Mesodermal cell (in vitro differentiated cells): ENCODE data around the gene CACNA1G.

Source experiments
- H3K27ac ChIP-seq: 2 replicates; pipeline ENCODE4 v1.7.0; 2013; ENCODE audit warnings: mild to moderate bottlenecking, low read depth, low read length, moderate library complexity; ENCODE audit not compliant: severe bottlenecking
- H3K36me3 ChIP-seq: 2 replicates; pipeline ENCODE4 v1.7.1; 2013; ENCODE audit warnings: mild to moderate bottlenecking, low read length, moderate library complexity; ENCODE audit not compliant: control insufficient read depth, insufficient read depth
- H3K4me1 ChIP-seq: one replicate; pipeline ENCODE4 v1.7.1; 2013; ENCODE audit warnings: mild to moderate bottlenecking, low read length; ENCODE audit not compliant: insufficient read depth, control insufficient read depth, poor library complexity, severe bottlenecking
- H3K4me3 ChIP-seq: 2 replicates; pipeline ENCODE4 v1.7.0; 2013; ENCODE audit warnings: low read length, control low read depth, mild to moderate bottlenecking; ENCODE audit not compliant: insufficient read depth, poor library complexity, severe bottlenecking; ENCODE audit errors: extremely low read depth
- H3K9me3 ChIP-seq: 2 replicates; pipeline ENCODE4 v1.7.1; 2013; ENCODE audit warnings: mild to moderate bottlenecking, low read length, moderate library complexity; ENCODE audit not compliant: control insufficient read depth
- WGBS, 2 experiments: methylation state at CpG; one replicate each; pipeline ENCODE4 v1.1.5; 2013; ENCODE audit warnings: missing lambda C conversion rate in 2 of 2; ENCODE audit not compliant: insufficient coverage in 2 of 2; 5-methylcytosine and 5-hydroxymethylcytosine counted together

The CACNA1G gene

DNA sequence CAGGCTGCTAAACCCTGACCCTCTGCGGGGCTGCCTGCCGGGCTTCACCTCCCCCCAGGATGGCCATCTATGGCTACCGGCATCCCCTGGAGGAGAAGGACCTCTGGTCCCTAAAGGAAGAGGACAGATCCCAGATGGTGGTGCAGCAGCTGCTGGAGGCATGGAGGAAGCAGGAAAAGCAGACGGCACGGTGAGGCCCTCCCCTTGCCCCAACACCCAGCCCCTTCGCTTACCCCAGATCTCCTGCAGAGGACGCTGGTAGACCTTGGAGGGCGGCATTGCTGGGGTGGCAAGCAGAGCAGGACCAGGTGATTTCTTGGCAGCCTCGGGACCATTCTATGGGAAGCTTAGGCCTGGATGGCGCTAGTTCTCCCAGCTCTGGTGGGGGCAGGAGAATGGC, 98.7 kb downstream of the CACNA1G start:
- Histone ChIP-seq H3K36me3 (no peaks in the 10 kb centered on the region), H3K4me3 (no peak overlapping the region), H3K9me3 (no peaks in the 10 kb centered on the region), H3K27ac (no peak overlapping the region), H3K4me1 (peaks cover 27% of the 10 kb centered on the region)
- WGBS, 2 experiments: 90 to 98% methylated on average over 8 of the region's 10 CpGs

DNA sequence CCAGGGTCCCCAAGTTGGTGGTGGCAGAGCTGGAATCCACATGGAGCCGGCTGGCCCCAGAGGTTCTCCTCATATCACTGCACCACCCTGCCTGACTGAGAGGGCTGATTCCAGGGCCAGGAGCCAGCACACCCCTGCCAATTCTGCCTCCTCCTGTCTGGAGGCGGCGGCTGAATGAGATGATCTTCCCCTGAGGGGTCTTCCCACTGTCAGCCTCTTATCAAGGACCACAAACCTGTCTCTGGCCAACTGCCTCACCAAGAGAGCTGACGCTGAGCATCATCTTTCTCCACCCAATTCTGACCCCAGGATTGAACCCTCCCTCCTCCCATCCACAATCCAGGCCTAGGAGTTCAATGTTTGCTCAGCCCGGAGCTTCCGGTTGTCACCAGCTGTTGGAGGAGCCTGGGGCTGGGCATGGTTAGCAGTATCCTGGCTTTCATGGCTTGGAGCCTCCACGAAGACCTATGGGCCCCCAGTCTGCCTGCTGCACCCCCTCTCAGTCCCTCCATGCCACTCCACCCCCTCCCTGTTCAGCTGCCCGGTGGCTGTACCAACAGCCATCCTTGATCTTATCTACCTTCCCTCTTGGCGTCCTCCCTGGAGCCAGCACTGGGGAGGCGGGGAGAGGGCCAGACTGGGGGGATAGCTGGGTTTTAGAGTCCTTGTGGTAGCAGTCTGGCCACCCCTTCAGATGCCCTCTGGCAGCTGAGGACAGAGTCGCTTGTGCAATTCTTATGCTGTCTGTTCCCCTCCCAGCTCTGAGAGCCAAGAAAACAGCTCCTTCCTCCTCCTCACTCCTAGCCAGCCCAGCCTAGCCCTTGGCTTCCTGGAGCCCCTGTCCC, 99.7 kb downstream of the CACNA1G start:
- peaks cover 27% of the 10 kb centered on the region for H3K4me1 ChIP-seq
- no peak overlapping the region for H3K4me3 ChIP-seq
- H3K36me3 ChIP-seq: no peaks in the 10 kb centered on the region
- no peak overlapping the region for H3K27ac ChIP-seq
- H3K9me3 ChIP-seq: no peaks in the 10 kb centered on the region
- 90 to 95% methylated on average over 4 to 8 of the region's 11 CpGs for WGBS, 2 experiments

DNA sequence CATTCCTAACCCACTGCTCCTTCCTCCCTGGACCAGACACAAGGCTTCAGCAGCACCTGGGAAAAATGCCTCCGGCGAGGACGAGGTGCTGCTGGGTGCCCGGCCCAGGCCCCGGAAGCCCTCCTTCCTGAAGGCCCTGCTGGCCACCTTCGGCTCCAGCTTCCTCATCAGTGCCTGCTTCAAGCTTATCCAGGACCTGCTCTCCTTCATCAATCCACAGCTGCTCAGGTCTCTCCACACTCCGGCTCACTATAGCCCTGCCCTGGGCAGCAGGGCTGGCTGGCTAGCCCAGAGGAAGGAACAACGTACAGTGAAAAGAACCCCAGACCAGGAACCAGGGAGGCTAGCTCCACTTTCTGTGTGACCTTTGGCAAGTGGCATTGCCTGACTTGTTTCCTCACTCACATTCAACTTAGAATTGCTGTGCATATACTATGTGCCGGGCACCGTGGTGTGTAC, 100.4 kb downstream of the CACNA1G start:
- Histone ChIP-seq H3K27ac (no peak overlapping the region), H3K4me1 (peaks cover 27% of the 10 kb centered on the region)
- 87 to 92% methylated on average over 6 to 10 of the region's 10 CpGs for WGBS, 2 experiments

DNA sequence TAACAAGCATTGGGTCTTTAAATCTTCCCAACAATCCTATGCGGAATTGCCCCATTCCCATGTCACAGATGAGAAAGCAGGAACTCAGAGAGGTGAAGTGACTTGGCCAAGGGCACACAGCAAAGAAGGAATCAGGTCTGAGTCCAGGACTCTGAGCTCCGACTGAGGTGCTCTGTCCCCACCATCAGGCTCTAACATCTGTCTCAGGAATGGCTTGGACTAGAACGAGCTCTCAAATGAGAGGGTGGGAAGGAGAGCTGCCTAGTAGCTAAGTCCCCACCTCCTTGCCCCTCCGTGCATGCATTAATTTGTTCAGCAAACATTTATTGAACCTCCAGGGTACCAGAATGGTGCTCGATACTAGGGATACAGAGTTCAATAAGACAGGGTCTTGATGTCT, 100.8 kb downstream of the CACNA1G start:
- 68 to 81% methylated on average over 4 of the region's 5 CpGs for WGBS, 2 experiments
- peak overlapping the region; percentile 83 for H3K27ac ChIP-seq
- no peak overlapping the region for H3K4me3 ChIP-seq

More for the DNA sequence above, 100.4 kb downstream of the CACNA1G start:
- H3K4me3 ChIP-seq: no peak overlapping the region
- H3K36me3 ChIP-seq: no peaks in the 10 kb centered on the region
- H3K9me3 ChIP-seq: no peaks in the 10 kb centered on the region

DNA sequence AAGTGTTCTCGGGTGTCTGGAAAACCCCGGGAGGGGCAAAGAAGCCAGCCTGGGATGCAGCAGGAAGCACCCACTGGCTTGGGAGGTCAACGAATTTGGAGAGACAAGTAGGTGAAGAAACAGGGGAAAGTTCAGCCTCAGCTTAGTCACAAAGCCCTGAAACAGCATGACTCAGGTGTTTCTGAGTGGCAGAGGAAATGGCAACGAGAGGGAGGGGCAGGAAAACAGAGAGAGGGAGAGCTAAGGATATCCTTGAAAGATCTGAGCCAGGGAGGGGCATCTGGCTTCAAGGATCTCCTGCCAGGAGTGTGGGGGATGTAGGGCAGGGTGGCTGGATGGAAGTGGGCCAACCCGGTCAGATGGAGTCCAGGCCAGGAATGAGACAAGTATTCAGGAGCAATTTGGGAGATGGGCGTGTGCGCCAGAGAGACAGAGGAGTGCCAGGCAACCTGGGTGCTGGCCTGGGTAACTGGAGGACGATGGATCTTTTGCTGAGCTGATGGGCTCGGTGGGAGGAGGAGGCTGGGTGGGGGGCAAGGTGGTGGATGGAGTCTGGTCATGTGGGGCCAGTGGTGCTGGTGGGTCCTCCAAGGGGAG, 101.4 kb downstream of the CACNA1G start:
- peak overlapping the region; percentile 83 for H3K27ac ChIP-seq
- H3K36me3 ChIP-seq: no peaks in the 10 kb centered on the region
- H3K9me3 ChIP-seq: no peaks in the 10 kb centered on the region
- peaks cover 27% of the 10 kb centered on the region for H3K4me1 ChIP-seq
- H3K4me3 ChIP-seq: no peak overlapping the region
- WGBS, 2 experiments: 62 to 66% methylated on average over 9 of the region's 9 CpGs

More for the DNA sequence above, 100.8 kb downstream of the CACNA1G start:
- H3K4me1 ChIP-seq: peaks cover 27% of the 10 kb centered on the region
- H3K36me3 ChIP-seq: no peaks in the 10 kb centered on the region
- H3K9me3 ChIP-seq: no peaks in the 10 kb centered on the region

DNA sequence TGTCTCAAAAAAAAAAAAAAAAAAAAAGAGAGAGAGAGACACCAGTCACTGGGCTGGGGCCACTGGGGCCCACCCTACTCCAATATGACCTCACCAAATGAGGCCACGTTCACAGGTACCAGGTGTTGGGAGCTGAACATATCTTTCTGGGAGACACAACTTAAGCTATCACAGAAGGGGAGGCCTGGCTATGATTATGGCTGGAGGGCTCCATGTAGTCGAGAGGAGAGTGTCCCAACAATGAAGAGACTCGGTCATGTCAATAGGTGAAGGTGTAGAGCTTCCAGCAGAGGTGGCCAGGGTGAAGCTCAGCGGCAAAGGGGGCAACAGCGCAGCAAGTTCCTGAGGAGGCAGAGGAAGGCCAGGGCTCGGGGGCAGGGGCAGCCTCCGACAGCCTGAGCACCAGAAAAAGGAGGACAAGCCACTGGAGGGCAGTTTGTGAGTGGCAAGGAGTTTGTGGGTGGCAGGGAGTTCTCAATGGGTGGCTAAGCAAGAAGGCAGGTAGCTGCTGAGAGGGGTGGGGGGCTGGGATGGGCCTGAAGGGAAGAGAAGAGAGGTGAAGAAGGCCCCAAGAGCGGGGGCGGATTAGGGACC, 102.2 kb downstream of the CACNA1G start:
- no peaks in the 10 kb centered on the region for H3K9me3 ChIP-seq
- H3K4me1 ChIP-seq: peaks cover 28% of the 10 kb centered on the region
- no peak overlapping the region for H3K4me3 ChIP-seq
- no peaks in the 10 kb centered on the region for H3K36me3 ChIP-seq
- no peak overlapping the region for H3K27ac ChIP-seq
- 94 to 95% methylated on average over 7 to 8 of the region's 9 CpGs for WGBS, 2 experiments

DNA sequence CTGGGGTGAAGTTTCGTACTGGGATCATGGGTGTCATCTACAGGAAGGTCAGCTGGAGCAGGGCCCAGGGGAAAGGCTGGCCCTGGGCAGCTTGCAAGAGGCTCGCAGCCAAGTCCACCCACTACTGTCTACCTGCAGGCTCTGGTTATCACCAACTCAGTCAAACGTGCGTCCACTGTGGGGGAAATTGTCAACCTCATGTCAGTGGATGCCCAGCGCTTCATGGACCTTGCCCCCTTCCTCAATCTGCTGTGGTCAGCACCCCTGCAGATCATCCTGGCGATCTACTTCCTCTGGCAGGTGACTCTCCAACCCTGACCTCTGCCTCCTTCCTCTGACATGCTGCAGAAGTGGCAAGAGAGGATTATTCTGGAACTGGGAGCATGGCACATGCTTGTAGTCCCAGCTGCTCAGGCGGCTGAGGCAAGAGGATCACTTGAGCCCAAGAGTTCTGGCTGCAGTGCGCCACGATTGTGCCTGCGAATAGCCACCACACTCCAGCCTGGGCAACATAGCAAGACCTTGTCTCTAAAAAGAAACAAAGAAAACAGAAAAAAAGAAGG, 103.4 kb downstream of the CACNA1G start:
- Histone ChIP-seq H3K27ac (no peak overlapping the region), H3K9me3 (no peaks in the 10 kb centered on the region), H3K4me3 (no peak overlapping the region), H3K36me3 (no peaks in the 10 kb centered on the region), H3K4me1 (peaks cover 39% of the 10 kb centered on the region)
- 93 to 95% methylated on average over 8 to 9 of the region's 10 CpGs for WGBS, 2 experiments

DNA sequence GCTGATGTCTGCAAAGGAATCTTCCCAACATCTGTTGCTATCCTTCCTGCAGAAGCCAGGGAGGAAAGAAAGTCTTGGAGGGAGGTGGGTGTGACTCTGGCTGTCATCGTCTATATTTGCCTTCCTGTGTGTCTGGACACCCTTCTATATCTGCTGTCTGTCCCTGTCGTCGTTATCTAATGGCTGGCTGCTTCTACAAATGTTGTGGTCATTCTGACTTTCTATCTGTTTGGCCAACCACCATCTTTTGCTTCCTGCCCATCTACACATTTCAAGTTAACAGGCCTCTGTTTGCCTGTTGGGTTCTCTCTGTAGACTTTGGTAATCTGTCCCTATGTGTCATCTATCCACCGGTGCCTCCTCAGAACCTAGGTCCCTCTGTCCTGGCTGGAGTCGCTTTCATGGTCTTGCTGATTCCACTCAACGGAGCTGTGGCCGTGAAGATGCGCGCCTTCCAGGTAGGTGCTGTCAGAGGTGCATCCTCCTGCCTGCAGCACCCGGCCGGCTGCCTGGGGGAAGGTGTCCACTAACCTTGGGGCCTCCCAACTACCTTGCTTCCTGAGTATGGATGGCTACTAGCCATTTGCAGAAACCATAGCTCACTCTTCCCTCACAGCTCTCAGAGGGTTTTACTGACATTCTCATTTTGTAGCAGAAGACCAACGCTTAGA, 104.4 kb downstream of the CACNA1G start:
- H3K9me3 ChIP-seq: no peaks in the 10 kb centered on the region
- H3K4me3 ChIP-seq: no peak overlapping the region
- H3K27ac ChIP-seq: no peak overlapping the region
- 93 to 97% methylated on average over 12 of the region's 12 CpGs for WGBS, 2 experiments
- H3K36me3 ChIP-seq: no peaks in the 10 kb centered on the region
- peaks cover 37% of the 10 kb centered on the region for H3K4me1 ChIP-seq

DNA sequence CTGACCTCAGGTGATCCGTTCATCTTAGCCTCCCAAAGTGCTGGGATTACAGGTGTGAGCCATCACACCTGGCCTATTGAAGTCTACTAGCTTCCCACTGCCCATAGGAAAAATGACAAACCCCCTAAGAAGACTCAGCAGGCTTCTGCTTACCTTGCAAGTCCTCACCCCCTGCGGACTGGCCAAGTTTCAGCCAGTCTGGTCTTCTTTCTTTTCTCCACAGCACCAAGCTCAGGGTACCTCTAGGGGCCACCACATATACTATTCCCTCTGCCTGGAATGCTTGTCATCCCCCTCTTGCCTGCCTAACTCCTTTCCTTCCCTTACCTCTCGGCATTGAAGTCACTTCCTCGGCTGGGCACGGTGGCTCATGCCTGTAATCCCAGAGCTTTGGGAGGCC, 105.3 kb downstream of the CACNA1G start:
- no peak overlapping the region for H3K27ac ChIP-seq
- no peaks in the 10 kb centered on the region for H3K9me3 ChIP-seq
- H3K4me3 ChIP-seq: no peak overlapping the region
- 74 to 97% methylated on average over 4 to 5 of the region's 5 CpGs for WGBS, 2 experiments
- peaks cover 32% of the 10 kb centered on the region for H3K4me1 ChIP-seq
- H3K36me3 ChIP-seq: no peaks in the 10 kb centered on the region

DNA sequence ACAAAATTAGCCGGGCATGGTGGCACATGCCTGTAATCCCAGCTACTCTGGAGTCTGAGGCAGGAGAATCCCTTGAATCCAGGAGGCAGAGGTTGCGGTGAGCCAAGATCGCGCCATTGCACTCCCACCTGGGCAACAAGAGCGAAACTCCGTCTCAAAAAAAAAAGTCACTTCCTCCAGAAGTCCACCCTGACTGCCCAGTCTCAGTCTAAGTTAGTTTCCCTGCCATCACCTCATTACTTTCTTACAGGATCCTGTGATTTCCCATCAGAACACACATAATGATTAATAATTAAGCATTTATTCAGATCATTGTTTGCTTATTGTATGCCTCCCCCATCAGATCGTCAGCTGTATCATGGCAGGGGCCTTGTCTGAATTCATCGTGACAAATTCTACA, 105.8 kb downstream of the CACNA1G start:
- 96% methylated on average over 6 to 8 of the region's 8 CpGs for WGBS, 2 experiments
- Histone ChIP-seq H3K36me3 (no peaks in the 10 kb centered on the region), H3K27ac (no peak overlapping the region), H3K9me3 (no peaks in the 10 kb centered on the region), H3K4me3 (no peak overlapping the region), H3K4me1 (peaks cover 28% of the 10 kb centered on the region)
